Activated gamma-delta T cell (primary cell): ENCODE results near the gene PVRIG.
"Not testable (repeated sequence)": the region's sequence is repeated elsewhere in the genome, so short reads cannot be mapped to it uniquely, and the experiment has no call there.

Experiments used
- DNase-seq: peaks from one replicate; lab custom pipeline; 2025; lab: John Stamatoyannopoulos, UW

PVRIG gene

GRCh38 chr7:100195222-100195621 is 24.5 kb upstream of the PVRIG start:
- no peak for DNase-seq

GRCh38 chr7:100195901-100196322 is 23.8 kb upstream of the PVRIG start:
- not testable (repeated sequence) for DNase-seq

GRCh38 chr7:100198266-100198665 is 21.5 kb upstream of the PVRIG start:
- no peak for DNase-seq

- no peak for DNase-seq
Measured at GRCh38 chr7:100200693-100201092, 19.1 kb upstream of the PVRIG start.

GRCh38 chr7:100204454-100204853 is 15.3 kb upstream of the PVRIG start:
- no peak for DNase-seq

GRCh38 chr7:100208911-100209408 is 10.8 kb upstream of the PVRIG start:
- no peak for DNase-seq

GRCh38 chr7:100209493-100209892 is 10.3 kb upstream of the PVRIG start:
- no peak for DNase-seq

- DNase-seq = no peak
Measured at GRCh38 chr7:100210805-100211204, 8.9 kb upstream of the PVRIG start.

- no peak for DNase-seq
Measured at GRCh38 chr7:100211342-100211780, 8.4 kb upstream of the PVRIG start.

- DNase-seq = no peak
Measured at GRCh38 chr7:100212631-100213286, 7.0 kb upstream of the PVRIG start.

- no peak for DNase-seq
Measured at GRCh38 chr7:100213672-100214071, 6.1 kb upstream of the PVRIG start.

- not testable (repeated sequence) for DNase-seq
Measured at GRCh38 chr7:100214356-100214755, 5.4 kb upstream of the PVRIG start.

- DNase-seq = no peak
Measured at GRCh38 chr7:100215895-100216294, 3.9 kb upstream of the PVRIG start.

- DNase-seq = not testable (repeated sequence)
Measured at GRCh38 chr7:100217934-100218333, 1.8 kb upstream of the PVRIG start.

GRCh38 chr7:100219271-100219737 is 445 bp upstream of the PVRIG start:
- DNase-seq = no peak

- no peak for DNase-seq
Measured at GRCh38 chr7:100220586-100221230, 959 bp downstream of the PVRIG start.

GRCh38 chr7:100221231-100221718 is 1.5 kb downstream of the PVRIG start:
- DNase-seq = peak; percentile 58

- DNase-seq = no peak
Measured at GRCh38 chr7:100221767-100222444, 2.2 kb downstream of the PVRIG start.

GRCh38 chr7:100222445-100223132 is 2.8 kb downstream of the PVRIG start:
- DNase-seq = no peak

GRCh38 chr7:100223376-100223927 is 3.7 kb downstream of the PVRIG start:
- not testable (repeated sequence) for DNase-seq

GRCh38 chr7:100224891-100225290 is 5.1 kb downstream of the PVRIG start:
- not testable (repeated sequence) for DNase-seq
